GM19397 (cell line): Measurements from ENCODE around the gene ITCH.

ENCODE experiments used
- ATAC-seq: cut with Tn5 transposase; IDR thresholded peaks from one replicate; pipeline ENCODE4 v1.9.1; 2021; ENCODE audit warnings: mild to moderate bottlenecking, moderate library complexity; ENCODE audit not compliant: unreplicated experiment

Gene ITCH

GRCh38 chr20:34544109-34544796 lies 181.2 kb downstream of the ITCH start:
- no peak for ATAC-seq

GRCh38 chr20:34546751-34547181 lies 183.7 kb downstream of the ITCH start:
- no peak for ATAC-seq

GRCh38 chr20:34547844-34548613 lies 185.0 kb downstream of the ITCH start:
- ATAC-seq: no peak

- no peak for ATAC-seq
Observed at GRCh38 chr20:34549291-34549928, 186.3 kb downstream of the ITCH start.

DNA sequence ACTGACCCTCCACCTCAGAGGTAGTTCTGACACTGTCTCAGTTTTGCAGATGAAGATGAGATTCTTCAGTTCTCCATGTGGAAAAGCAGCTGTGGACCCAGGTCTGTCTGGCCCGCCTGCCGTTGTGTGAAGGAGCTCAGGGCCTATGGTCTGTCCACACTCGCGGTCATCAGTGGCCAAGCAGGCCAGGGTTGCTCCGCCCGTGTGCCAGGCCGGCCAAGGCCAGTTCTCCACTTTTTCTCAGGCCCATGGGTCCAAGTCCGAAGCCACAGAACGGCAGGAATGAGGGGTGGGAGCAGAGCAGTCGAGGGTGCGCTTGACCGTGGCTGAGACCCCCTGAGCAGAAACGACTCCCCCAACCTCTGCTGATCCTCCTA lies 186.8 kb downstream of the ITCH start:
- no peak for ATAC-seq

DNA sequence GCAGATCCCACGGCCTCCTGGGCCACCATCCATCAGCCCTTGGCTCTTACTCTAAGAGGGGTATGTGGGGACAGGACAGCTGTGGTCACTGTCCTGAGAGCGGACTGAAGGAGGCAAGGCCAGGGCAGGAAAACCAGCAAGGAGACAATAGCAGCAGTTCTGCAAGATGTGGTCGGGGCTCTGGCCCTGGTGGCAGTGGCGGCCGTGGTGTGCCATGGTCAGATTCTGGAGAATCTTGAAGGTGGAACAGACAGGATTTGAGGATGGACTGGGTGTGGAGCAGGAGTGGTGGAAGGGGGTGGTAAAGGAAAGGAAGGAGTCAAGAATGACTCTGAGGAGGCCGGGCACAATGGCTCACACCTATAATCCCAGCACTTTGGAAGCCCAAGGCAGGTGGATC lies 189.5 kb downstream of the ITCH start:
- no peak for ATAC-seq

- ATAC-seq: no peak
Observed at GRCh38 chr20:34553366-34553867, 190.3 kb downstream of the ITCH start.

- no peak for ATAC-seq
Observed at GRCh38 chr20:34557936-34558319, 194.9 kb downstream of the ITCH start.

GRCh38 chr20:34558320-34559218 lies 195.5 kb downstream of the ITCH start, which contains the start of gene MAP1LC3A:
Gene MAP1LC3A, plus strand, starts transcription at chr20:34558718. Its CDS starts 151 bp downstream, at chr20:34558869.
- ATAC-seq: peak; percentile 55

- ATAC-seq: no peak
Observed at GRCh38 chr20:34559311-34560140, 196.5 kb downstream of the ITCH start.

DNA sequence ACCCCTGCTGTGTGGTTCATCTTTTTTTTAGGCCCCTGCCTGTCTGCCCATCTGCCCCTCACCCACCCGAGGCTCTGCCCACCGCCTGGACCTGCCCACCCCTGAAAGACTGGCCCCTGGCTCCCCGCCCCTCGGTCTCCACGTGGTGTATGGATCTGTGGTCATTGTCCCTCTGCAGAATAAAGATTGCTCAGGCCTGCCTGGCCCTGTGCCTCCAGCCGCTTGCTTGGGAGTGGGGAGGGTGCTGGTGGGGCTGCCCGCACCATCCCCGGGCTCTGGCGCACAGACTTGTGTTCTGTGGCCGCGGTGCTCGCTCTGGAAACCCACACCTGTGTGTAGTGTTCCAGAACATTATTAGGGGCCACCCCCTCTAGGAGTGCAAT lies 197.1 kb downstream of the ITCH start:
- no peak for ATAC-seq

DNA sequence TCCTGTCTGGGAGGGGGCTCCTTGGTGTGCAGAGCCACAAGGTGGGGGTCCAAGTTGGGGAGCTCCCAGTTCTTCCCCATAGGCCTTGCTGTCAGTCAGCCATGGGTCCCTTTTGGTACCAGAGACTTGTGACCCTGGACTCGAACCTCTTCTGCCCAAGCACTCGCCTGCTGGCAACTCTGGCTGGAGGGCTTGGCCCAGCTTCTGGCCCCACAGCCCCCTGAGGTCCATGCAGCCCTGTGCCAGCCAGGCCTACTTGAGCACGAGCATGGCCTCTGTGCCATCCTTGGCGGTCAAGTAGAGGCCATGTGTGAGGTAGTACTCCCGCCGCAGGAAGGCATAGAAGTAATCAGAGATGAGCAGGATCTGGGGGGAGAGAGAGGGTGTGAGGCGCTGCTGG lies 197.5 kb downstream of the ITCH start:
- ATAC-seq: no peak
